MM.1S (cell line): ENCODE measurements around the gene EEF2KMT.

Source experiments
- DNase-seq: peaks from one replicate; pipeline ENCODE4 v3.0.0-alpha.2; 2015
- H2AFZ ChIP-seq: fragments of 300-600 bp; sonication (generic); 2 replicates; pipeline ENCODE4 v1.6.0; 2016; ENCODE audit warnings: antibody characterized with exemption, low read length
- H3F3A ChIP-seq: fragments of 300-600 bp; sonication (generic); 2 replicates; pipeline ENCODE4 v1.6.1; 2016; ENCODE audit warnings: mild to moderate bottlenecking, antibody characterized with exemption, low read length, moderate library complexity, mixed read lengths; ENCODE audit not compliant: insufficient read depth
- H3K27ac ChIP-seq: fragments of 300-600 bp; sonication (generic); 2 replicates; pipeline ENCODE4 v1.5.1; 2016; ENCODE audit warnings: mild to moderate bottlenecking, low read length
- H3K27me3 ChIP-seq: fragments of 300-600 bp; sonication (generic); replicated peaks from 2 replicates; pipeline ENCODE4 v1.6.0; 2016; ENCODE audit warnings: low read length; ENCODE audit not compliant: insufficient read depth
- H3K36me3 ChIP-seq: fragments of 300-600 bp; sonication (generic); replicated peaks from 2 replicates; pipeline ENCODE4 v1.6.1; 2016; ENCODE audit warnings: mild to moderate bottlenecking, low read length, mixed read lengths; ENCODE audit not compliant: insufficient read depth
- H3K4me1 ChIP-seq: fragments of 300-600 bp; sonication (generic); 2 replicates; pipeline ENCODE4 v1.6.1; 2016; ENCODE audit warnings: low read length, mixed read lengths
- H3K4me2 ChIP-seq: fragments of 300-600 bp; sonication (generic); 2 replicates; pipeline ENCODE4 v1.6.0; 2016; ENCODE audit warnings: low read depth, low read length
- H3K4me3 ChIP-seq: fragments of 300-600 bp; sonication (generic); 2 replicates; pipeline ENCODE4 v1.5.1; 2016; ENCODE audit warnings: low read length, mixed read lengths
- H3K79me2 ChIP-seq: fragments of 300-600 bp; sonication (generic); 2 replicates; pipeline ENCODE4 v1.6.1; 2016; ENCODE audit warnings: mixed run types, low read length, mixed read lengths
- H3K9ac ChIP-seq: fragments of 300-600 bp; sonication (generic); 2 replicates; pipeline ENCODE4 v1.6.1; 2016; ENCODE audit warnings: low read length, mixed read lengths
- H3K9me2 ChIP-seq: fragments of 300-600 bp; sonication (generic); replicated peaks from 2 replicates; pipeline ENCODE4 v1.6.1; 2016; ENCODE audit warnings: mild to moderate bottlenecking, low read length, mixed read lengths; ENCODE audit not compliant: insufficient read depth
- H3K9me3 ChIP-seq: fragments of 300-600 bp; sonication (generic); replicated peaks from 2 replicates; pipeline ENCODE4 v1.6.1; 2016; ENCODE audit warnings: mild to moderate bottlenecking, low read length, mixed read lengths; ENCODE audit not compliant: insufficient read depth
- H4K20me1 ChIP-seq: fragments of 300-600 bp; sonication (generic); 2 replicates; pipeline ENCODE4 v1.6.1; 2016; ENCODE audit warnings: mild to moderate bottlenecking, low read length, moderate library complexity, mixed read lengths; ENCODE audit not compliant: insufficient read depth
- EZH2 ChIP-seq: fragments of 300-600 bp; sonication (generic); optimal IDR thresholded peaks from 2 replicates; pipeline ENCODE3; 2017; ENCODE audit warnings: low read depth, mild to moderate bottlenecking, antibody characterized with exemption, low read length, mixed read lengths
- EZH2phosphoT487 ChIP-seq: fragments of 300-600 bp; sonication (generic); IDR thresholded peaks from 2 replicates; pipeline ENCODE4 v1.6.1; 2018; ENCODE audit warnings: antibody characterized with exemption, low read length
- TF ChIP-seq, protein P1 (sequence below): fragments of 300-600 bp; sonication (generic); IDR thresholded peaks from 2 replicates; pipeline ENCODE4 v1.5.1; 2016; ENCODE audit warnings: antibody characterized with exemption, low read length, mixed read lengths

Gene EEF2KMT

DNA sequence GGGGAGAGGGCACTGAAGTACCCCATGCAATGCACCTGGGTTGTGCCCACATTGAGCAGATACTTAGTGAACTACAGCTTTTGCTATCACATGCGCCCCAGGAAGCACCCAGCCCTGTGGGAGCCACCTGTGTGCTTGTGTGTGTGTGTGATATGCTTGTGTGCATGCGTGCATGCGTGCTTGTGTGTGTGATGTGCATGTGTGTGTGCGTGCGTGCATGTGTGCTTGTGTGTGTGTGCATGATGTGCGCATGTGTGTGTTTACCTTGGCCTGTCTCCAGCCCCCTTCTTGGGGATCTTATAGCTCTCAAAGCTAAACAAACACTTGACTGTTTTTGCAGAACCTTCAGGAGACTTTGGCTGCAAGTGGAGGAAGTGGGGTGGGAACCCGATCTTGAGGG is 32.7 kb downstream of the EEF2KMT start:
- no peak overlapping the region for H2AFZ ChIP-seq
- H3K27ac ChIP-seq, result no peak overlapping the region
- H3K4me3 ChIP-seq, result no peak overlapping the region
- H3K4me1 ChIP-seq, result no peaks in the 10 kb centered on the region
- H3K36me3 ChIP-seq, result no peaks in the 10 kb centered on the region
- no peaks in the 10 kb centered on the region for H3K9me3 ChIP-seq
- H3F3A ChIP-seq, result no peaks in the 10 kb centered on the region
- no peaks in the 10 kb centered on the region for H4K20me1 ChIP-seq
- no peaks in the 10 kb centered on the region for H3K9me2 ChIP-seq
- H3K9ac ChIP-seq, result no peak overlapping the region
- DNase-seq, result no peak
- TF ChIP-seq, protein P1, sequence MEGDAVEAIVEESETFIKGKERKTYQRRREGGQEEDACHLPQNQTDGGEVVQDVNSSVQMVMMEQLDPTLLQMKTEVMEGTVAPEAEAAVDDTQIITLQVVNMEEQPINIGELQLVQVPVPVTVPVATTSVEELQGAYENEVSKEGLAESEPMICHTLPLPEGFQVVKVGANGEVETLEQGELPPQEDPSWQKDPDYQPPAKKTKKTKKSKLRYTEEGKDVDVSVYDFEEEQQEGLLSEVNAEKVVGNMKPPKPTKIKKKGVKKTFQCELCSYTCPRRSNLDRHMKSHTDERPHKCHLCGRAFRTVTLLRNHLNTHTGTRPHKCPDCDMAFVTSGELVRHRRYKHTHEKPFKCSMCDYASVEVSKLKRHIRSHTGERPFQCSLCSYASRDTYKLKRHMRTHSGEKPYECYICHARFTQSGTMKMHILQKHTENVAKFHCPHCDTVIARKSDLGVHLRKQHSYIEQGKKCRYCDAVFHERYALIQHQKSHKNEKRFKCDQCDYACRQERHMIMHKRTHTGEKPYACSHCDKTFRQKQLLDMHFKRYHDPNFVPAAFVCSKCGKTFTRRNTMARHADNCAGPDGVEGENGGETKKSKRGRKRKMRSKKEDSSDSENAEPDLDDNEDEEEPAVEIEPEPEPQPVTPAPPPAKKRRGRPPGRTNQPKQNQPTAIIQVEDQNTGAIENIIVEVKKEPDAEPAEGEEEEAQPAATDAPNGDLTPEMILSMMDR, result no peak
- TF ChIP-seq EZH2, result no peak
- TF ChIP-seq EZH2phosphoT487, result no peak
- peaks cover 69% of the 10 kb centered on the region for H3K27me3 ChIP-seq
- no peak overlapping the region for H3K4me2 ChIP-seq
- no peaks in the 10 kb centered on the region for H3K79me2 ChIP-seq

GRCh38 chr16:5062790-5063765 is 34.5 kb downstream of the EEF2KMT start:
- Histone ChIP-seq H3K9me3 (no peaks in the 10 kb centered on the region), H3K4me1 (no peaks in the 10 kb centered on the region), H3K4me2 (no peak overlapping the region), H3K4me3 (no peak overlapping the region), H3K9me2 (no peaks in the 10 kb centered on the region), H3F3A (no peaks in the 10 kb centered on the region), H3K27ac (no peak overlapping the region), H3K79me2 (no peaks in the 10 kb centered on the region), H2AFZ (no peak overlapping the region), H3K36me3 (no peaks in the 10 kb centered on the region), H3K27me3 (peaks cover 70% of the 10 kb centered on the region), H4K20me1 (no peaks in the 10 kb centered on the region), H3K9ac (no peak overlapping the region)
- DNase-seq, result no peak
- TF ChIP-seq EZH2, result no peak
- TF ChIP-seq, protein P1, result peak; percentile 14

DNA sequence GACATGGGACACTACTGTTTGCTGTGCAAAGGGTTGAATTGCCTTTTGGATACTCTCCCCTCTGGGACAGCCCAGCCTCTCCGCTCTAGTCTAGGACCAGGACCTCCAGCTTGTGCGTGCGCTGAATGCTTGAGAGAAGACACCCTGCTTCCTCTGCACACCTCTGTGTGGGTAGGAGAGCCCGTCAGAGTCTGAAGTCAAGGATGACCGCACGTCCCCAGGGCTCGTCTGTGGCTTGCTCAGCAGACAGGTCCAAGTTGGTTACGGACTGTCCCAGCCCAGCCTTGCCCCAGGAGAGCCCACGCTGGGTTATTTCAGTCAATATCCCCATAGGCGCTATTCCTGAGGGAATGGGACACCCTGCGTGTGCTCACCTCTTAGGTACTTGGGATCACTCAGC is 35.5 kb downstream of the EEF2KMT start:
- no peaks in the 10 kb centered on the region for H3K9me3 ChIP-seq
- H3K9me2 ChIP-seq, result no peaks in the 10 kb centered on the region
- DNase-seq, result no peak
- no peak overlapping the region for H3K9ac ChIP-seq
- H3K4me3 ChIP-seq, result no peak overlapping the region
- no peaks in the 10 kb centered on the region for H3F3A ChIP-seq
- peaks cover 63% of the 10 kb centered on the region for H3K27me3 ChIP-seq
- H2AFZ ChIP-seq, result no peak overlapping the region
- H3K27ac ChIP-seq, result no peak overlapping the region
- no peak overlapping the region for H3K4me2 ChIP-seq
- H4K20me1 ChIP-seq, result no peaks in the 10 kb centered on the region
- no peaks in the 10 kb centered on the region for H3K36me3 ChIP-seq
- H3K79me2 ChIP-seq, result no peaks in the 10 kb centered on the region
- no peak for TF ChIP-seq EZH2phosphoT487
- TF ChIP-seq, protein P1, result no peak
- no peak for TF ChIP-seq EZH2
- no peaks in the 10 kb centered on the region for H3K4me1 ChIP-seq
